Endothelial cell of umbilical vein (primary cell): ENCODE results near the gene UBE3D. TPM values are rescaled to one million over a fixed set of nuclear protein-coding genes. Genes with fewer than 3 reads are reported as not detected.
A peak's percentile ranks its signal among the peaks of the same experiment; 100 is the strongest.

Experiments used
- BruUV-seq: library from RNA; stranded (reverse); fragments of 400-500 nt; replicated peaks from 2 replicates; lab custom pipeline; 2021; lab: Mats Ljungman, UMichigan
- CTCF ChIA-PET: fragments of 300-600, 350-600 bp; sonication (Branson Sonifier 250); formaldehyde crosslinking; loops from one replicate; lab custom pipeline; 2021; ENCODE audit warnings: antibody characterized with exemption, inconsistent platforms; lab: Charles Lee
- POLR2A ChIA-PET: fragments of 300-600, 350-600 bp; sonication (Branson Sonifier 250); formaldehyde crosslinking; loops from one replicate; lab custom pipeline; 2021; ENCODE audit warnings: antibody characterized with exemption, inconsistent platforms; lab: Charles Lee
- DNase-seq: peaks from one replicate; pipeline ENCODE4 v3.0.0-alpha.2; 2011; ENCODE audit warnings: low read depth, low spot score
- FAIRE-seq: peaks from 2 replicates; lab custom pipeline; 2011; peaks lifted over from hg19 to GRCh38; lab: Jason Lieb, UNC
- H2AFZ ChIP-seq: 2 replicates; pipeline ENCODE4 v1.6.0; 2012; ENCODE audit warnings: low read depth, low read length, control low read depth, inconsistent platforms
- H3K27ac ChIP-seq: 2 replicates; pipeline ENCODE4 v1.5.1; 2011; ENCODE audit warnings: low read depth, mild to moderate bottlenecking, control low read depth, low read length, moderate library complexity; ENCODE audit not compliant: insufficient read depth
- H3K27me3 ChIP-seq, 2 experiments: 2 replicates each; pipeline versions ENCODE4 v1.6.0 to v1.6.1; 2011; ENCODE audit warnings: low read length in 2 of 2, mixed read lengths in 1 of 2; ENCODE audit not compliant: control insufficient read depth in 2 of 2, insufficient read depth in 2 of 2
- H3K36me3 ChIP-seq, 2 experiments: 2 replicates in 1 of 2; 3 replicates in 1 of 2; pipeline ENCODE4 v1.5.1; 2011; ENCODE audit warnings: low read length in 2 of 2, mild to moderate bottlenecking in 1 of 2, moderate library complexity in 1 of 2; ENCODE audit not compliant: control insufficient read depth in 2 of 2, insufficient read depth in 2 of 2; ENCODE audit errors: extremely low read depth in 1 of 2
- H3K4me1 ChIP-seq: 3 replicates; pipeline ENCODE4 v1.5.1; 2011; ENCODE audit warnings: mild to moderate bottlenecking, low read length; ENCODE audit not compliant: control insufficient read depth, insufficient read depth; ENCODE audit errors: extremely low read depth
- H3K4me2 ChIP-seq: 2 replicates; pipeline ENCODE4 v1.6.1; 2011; ENCODE audit warnings: low read length, control low read depth, mixed read lengths; ENCODE audit not compliant: insufficient read depth
- H3K4me3 ChIP-seq, 3 experiments: fragments of 200-600 bp in 1 of 3; sonication (generic), shearing (Covaris generic) in 1 of 3; replicated peaks in 1 of 3; 2 replicates each; pipeline ENCODE4 v1.5.1; 2011 to 2016; ENCODE audit warnings: control low read depth in 3 of 3, low read length in 3 of 3, mild to moderate bottlenecking in 2 of 3, inconsistent platforms in 1 of 3, low read depth in 1 of 3, moderate library complexity in 1 of 3; ENCODE audit not compliant: insufficient read depth in 1 of 3
- H3K79me2 ChIP-seq: 2 replicates; pipeline ENCODE4 v1.6.0; 2012; ENCODE audit warnings: low read length, inconsistent platforms; ENCODE audit not compliant: control insufficient read depth, insufficient read depth
- H3K9ac ChIP-seq: replicated peaks from 2 replicates; pipeline ENCODE3; 2011; ENCODE audit warnings: low read length, control low read depth; ENCODE audit not compliant: insufficient read depth; ENCODE audit errors: extremely low read depth
- H3K9me1 ChIP-seq: replicated peaks from 3 replicates; pipeline ENCODE4 v1.6.0; 2011; ENCODE audit warnings: mild to moderate bottlenecking, low read length; ENCODE audit not compliant: control insufficient read depth, insufficient read depth; ENCODE audit errors: extremely low read depth
- H3K9me3 ChIP-seq: replicated peaks from 2 replicates; pipeline ENCODE4 v1.5.1; 2012; ENCODE audit warnings: low read length, inconsistent platforms; ENCODE audit not compliant: control insufficient read depth, insufficient read depth
- H4K20me1 ChIP-seq: replicated peaks from 2 replicates; pipeline ENCODE3; 2011; ENCODE audit warnings: mild to moderate bottlenecking, low read length; ENCODE audit not compliant: control insufficient read depth, insufficient read depth; ENCODE audit errors: extremely low read depth
- CTCF ChIP-seq, 2 donors: IDR thresholded peaks; 1 replicate in 1 of 2; 2 replicates in 1 of 2; pipeline ENCODE4 v1.5.1; 2011; ENCODE audit warnings: low read length in 2 of 2, mild to moderate bottlenecking in 2 of 2, moderate library complexity in 2 of 2, control low read depth in 1 of 2, inconsistent platforms in 1 of 2, low read depth in 1 of 2; ENCODE audit not compliant: insufficient read depth in 1 of 2; ENCODE audit errors: extremely low read depth in 1 of 2
- EZH2 ChIP-seq: IDR thresholded peaks from 2 replicates; pipeline ENCODE4 v1.6.1; 2012; ENCODE audit warnings: borderline replicate concordance, low read depth, mild to moderate bottlenecking, moderate library complexity, low read length, inconsistent platforms; ENCODE audit not compliant: severe bottlenecking
- FOS ChIP-seq: IDR thresholded peaks from 2 replicates; pipeline ENCODE4 v1.6.1; 2011; ENCODE audit warnings: mild to moderate bottlenecking, low read length, moderate library complexity, borderline replicate concordance; ENCODE audit not compliant: insufficient read depth
- GATA2 ChIP-seq: IDR thresholded peaks from 2 replicates; pipeline ENCODE4 v1.7.0; 2011; ENCODE audit warnings: low read depth, mild to moderate bottlenecking, moderate library complexity, mixed read lengths, low read length; ENCODE audit not compliant: insufficient read length, insufficient read depth
- JUN ChIP-seq: IDR thresholded peaks from 2 replicates; pipeline ENCODE4 v1.6.1; 2011; ENCODE audit warnings: borderline replicate concordance, low read depth; ENCODE audit not compliant: insufficient read length, insufficient read depth
- MYC ChIP-seq: IDR thresholded peaks from one replicate; pipeline ENCODE4 v1.6.1; 2011; ENCODE audit warnings: mild to moderate bottlenecking, low read depth, low read length
- POLR2A ChIP-seq: IDR thresholded peaks from 2 replicates; pipeline ENCODE4 v1.6.1; 2012; ENCODE audit warnings: low read depth, mild to moderate bottlenecking, control low read depth, low read length
- POLR2AphosphoS5 ChIP-seq: IDR thresholded peaks from 2 replicates; pipeline ENCODE4 v1.6.1; 2012; ENCODE audit warnings: low read depth, mild to moderate bottlenecking, control low read depth, low read length, moderate library complexity; ENCODE audit not compliant: insufficient read depth
- dilution Hi-C: fragments of 300-500 bp; cut with MboI; formaldehyde crosslinking; loops from one replicate; pipeline ENCODE4 v1.15.0; 2019; ENCODE audit warnings: low sequenced_read_pairs; ENCODE audit not compliant: extremely low pct_ligation_motif_present
- intact Hi-C: fragments of 100-400 bp; cut with micrococcal nuclease; formaldehyde crosslinking; loops from one replicate; pipeline ENCODE4 v1.10.0; 2022
- polyA plus RNA-seq, 4 experiments: library from polyadenylated mRNA; depleted of rRNA in 3 of 4; stranded (reverse) in 3 of 4; unstranded in 1 of 4; fragments of >200 nt; gene quantifications; 2 replicates each; pipeline versions ENCODE4 v1.2.1 to v1.2.3, GENCODE V29; 2011 to 2012; ENCODE audit warnings: missing spikeins in 1 of 4
- total RNA-seq: library from RNA; stranded (reverse); gene quantifications from 2 replicates; pipeline ENCODE4 v1.2.3, GENCODE V29; 2021
- TF ChIP-seq, protein P1 (sequence below): IDR thresholded peaks from 2 replicates; pipeline ENCODE4 v1.6.1; 2011; ENCODE audit not compliant: insufficient read depth, insufficient read length

Gene UBE3D
- total and polyA plus RNA-seq, 2 donors (not counting 3 experiments of a cell fraction or from before 2014, with no cell fraction given), result 1.9 to 6.2 TPM

DNA sequence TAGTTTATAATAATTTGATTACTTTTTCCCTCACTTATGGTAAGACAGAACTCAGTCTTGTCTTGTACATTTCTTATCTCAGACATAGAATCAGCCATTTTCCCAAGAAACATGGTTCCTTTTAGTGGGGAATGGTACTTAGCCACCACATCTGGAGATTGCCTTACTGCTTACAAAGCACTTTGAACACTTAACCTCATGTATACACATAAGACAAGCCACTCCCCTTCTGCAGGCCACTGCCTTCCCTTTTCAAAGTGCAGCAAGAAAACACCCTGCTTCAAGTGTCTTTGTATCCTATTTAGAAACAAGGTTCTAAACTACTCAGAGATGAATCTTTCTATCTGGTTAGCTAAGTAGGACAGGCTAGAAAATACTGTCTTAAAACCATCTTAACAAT, 159.2 kb downstream of the UBE3D start:
- Histone ChIP-seq H3K9me1 (no peaks in the 10 kb centered on the region), H3K27ac (no peak overlapping the region), H3K4me2 (no peak overlapping the region), H2AFZ (peak overlapping the region; percentile 3), H3K9me3 (no peaks in the 10 kb centered on the region), H4K20me1 (no peaks in the 10 kb centered on the region), H3K27me3 (no peaks in the 10 kb centered on the region), H3K4me1 (no peaks in the 10 kb centered on the region), H3K4me3 (no peak overlapping the region), H3K36me3 (no peaks in the 10 kb centered on the region), H3K9ac (no peak overlapping the region), H3K79me2 (no peaks in the 10 kb centered on the region)
- POLR2A ChIA-PET, result no interaction called here
- CTCF ChIA-PET, result no interaction called here
- no TSS peak for BruUV-seq
- FAIRE-seq (no peak), DNase-seq (peak; percentile 17)
- intact Hi-C loops (no loop called here), dilution Hi-C loops (no loop called here)
- TF ChIP-seq POLR2A (no peak), GATA2 (no peak)

DNA sequence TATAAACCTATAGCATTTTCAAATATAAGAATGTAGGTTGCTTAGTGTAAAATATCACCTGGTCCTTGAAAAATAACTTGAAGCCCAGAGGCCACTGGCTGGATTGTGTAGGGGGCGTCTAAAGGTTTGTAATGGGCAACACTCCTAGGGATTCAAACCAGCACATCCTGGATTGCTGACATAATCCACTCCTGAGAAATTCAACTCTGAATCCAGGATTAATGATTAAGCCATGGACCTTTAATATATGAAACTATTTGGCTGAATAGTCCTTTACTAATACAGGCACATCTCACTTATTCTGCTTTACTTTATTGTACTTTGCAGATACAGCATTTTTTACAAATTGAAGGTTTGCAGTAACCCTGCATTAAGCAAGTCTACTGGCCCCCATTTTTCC, 160.8 kb downstream of the UBE3D start:
- Histone ChIP-seq H3K36me3 (no peaks in the 10 kb centered on the region), H3K4me1 (no peaks in the 10 kb centered on the region), H4K20me1 (no peaks in the 10 kb centered on the region), H3K9me1 (no peaks in the 10 kb centered on the region), H3K27ac (no peak overlapping the region), H3K4me2 (no peak overlapping the region), H3K4me3 (no peak overlapping the region), H3K79me2 (no peaks in the 10 kb centered on the region), H3K27me3 (no peaks in the 10 kb centered on the region), H3K9ac (no peak overlapping the region), H3K9me3 (no peaks in the 10 kb centered on the region), H2AFZ (no peak overlapping the region)
- CTCF ChIA-PET, result no interaction called here
- POLR2A ChIA-PET, result no interaction called here
- no TSS peak for BruUV-seq
- dilution Hi-C loops (no loop called here), intact Hi-C loops (no loop called here)
- no peak for FAIRE-seq
- DNase-seq, result no peak
- TF ChIP-seq, protein P1, sequence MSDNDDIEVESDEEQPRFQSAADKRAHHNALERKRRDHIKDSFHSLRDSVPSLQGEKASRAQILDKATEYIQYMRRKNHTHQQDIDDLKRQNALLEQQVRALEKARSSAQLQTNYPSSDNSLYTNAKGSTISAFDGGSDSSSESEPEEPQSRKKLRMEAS, result no peak
- TF ChIP-seq POLR2AphosphoS5 (no peak), MYC (no peak), GATA2 (no peak), POLR2A (no peak), FOS (no peak), CTCF (IDR thresholded peaks at IDR 0.05; ENCODE audit: extremely low read depth in 1 of 2, insufficient read depth in 1 of 2, low read depth in 1 of 2, low read length in 2 of 2) (no peak), JUN (no peak), EZH2 (no peak)
